Umbilical cord (tissue), 2 donors: ENCODE data around the gene FRAT1. TPM values are rescaled to one million over a fixed set of nuclear protein-coding genes. Genes with fewer than 3 reads are reported as not detected.

Experiments used
- DNase-seq: peaks from one replicate; pipeline ENCODE4 v3.0.0-alpha.2; 2015; ENCODE audit warnings: low spot score
- total RNA-seq: library from RNA; depleted of rRNA; stranded (reverse); fragments of >200 nt; gene quantifications from one replicate; pipeline ENCODE4 v1.2.3, GENCODE V29; 2014; ENCODE audit warnings: low replicate concordance; ENCODE audit not compliant: insufficient read depth

The FRAT1 gene
- total RNA-seq, 1 donor from 2014 or later: 4.1 TPM

GRCh38 chr10:97365761-97366351 lies 46.8 kb downstream of the FRAT1 start:
- peak; percentile 35 for DNase-seq

GRCh38 chr10:97366572-97366971 lies 47.5 kb downstream of the FRAT1 start:
- DNase-seq: no peak

GRCh38 chr10:97367126-97367649 lies 48.1 kb downstream of the FRAT1 start:
- no peak for DNase-seq

Other genes with a start within 250 kb of the FRAT1 start
- 0.72 TPM for gene SLIT1, start 133.3 kb upstream of the FRAT1 start, total RNA-seq
- 15.2 TPM for gene ARHGAP19, start 26.6 kb upstream of the FRAT1 start, total RNA-seq
- gene FRAT2, start 15.5 kb downstream of the FRAT1 start, total RNA-seq: 5.1 TPM
- 9.6 TPM for gene RRP12, start 82.1 kb downstream of the FRAT1 start, total RNA-seq
- 165 TPM for gene PGAM1, start 106.9 kb downstream of the FRAT1 start, total RNA-seq
- 16.1 TPM for gene EXOSC1, start 126.7 kb downstream of the FRAT1 start, total RNA-seq
- gene ZDHHC16, start 126.9 kb downstream of the FRAT1 start, total RNA-seq: 35.9 TPM
- gene MMS19, start 179.2 kb downstream of the FRAT1 start, total RNA-seq: 66.2 TPM
- 16.9 TPM for gene UBTD1, start 179.7 kb downstream of the FRAT1 start, total RNA-seq